Measurements from ENCODE around the gene MAP3K7CL. TPM values are rescaled to one million over a fixed set of nuclear protein-coding genes. Genes with fewer than 3 reads are reported as not detected.

Gene MAP3K7CL, protein sequence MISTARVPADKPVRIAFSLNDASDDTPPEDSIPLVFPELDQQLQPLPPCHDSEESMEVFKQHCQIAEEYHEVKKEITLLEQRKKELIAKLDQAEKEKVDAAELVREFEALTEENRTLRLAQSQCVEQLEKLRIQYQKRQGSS
- total RNA-seq (2021; fragmentation: NEBNext Ultra II Directional; extraction: Animal tissue kit (Norgen Biotek cat#: 25700)) = 10 to 100 TPM in 1 of 6 experiments, 1 to 10 TPM in 5; 6.2 to 11.4 (median 7.6) TPM
- long read RNA-seq, transcript MAP3K7CL-213 (4 exons, 835 nt) = major isoform, 13 of 21 reads
- long read RNA-seq, partial matches to known transcripts = 1 of 21 reads
- long read RNA-seq, other reads (novel, unspliced or antisense) = 4 of 21 reads

DNA sequence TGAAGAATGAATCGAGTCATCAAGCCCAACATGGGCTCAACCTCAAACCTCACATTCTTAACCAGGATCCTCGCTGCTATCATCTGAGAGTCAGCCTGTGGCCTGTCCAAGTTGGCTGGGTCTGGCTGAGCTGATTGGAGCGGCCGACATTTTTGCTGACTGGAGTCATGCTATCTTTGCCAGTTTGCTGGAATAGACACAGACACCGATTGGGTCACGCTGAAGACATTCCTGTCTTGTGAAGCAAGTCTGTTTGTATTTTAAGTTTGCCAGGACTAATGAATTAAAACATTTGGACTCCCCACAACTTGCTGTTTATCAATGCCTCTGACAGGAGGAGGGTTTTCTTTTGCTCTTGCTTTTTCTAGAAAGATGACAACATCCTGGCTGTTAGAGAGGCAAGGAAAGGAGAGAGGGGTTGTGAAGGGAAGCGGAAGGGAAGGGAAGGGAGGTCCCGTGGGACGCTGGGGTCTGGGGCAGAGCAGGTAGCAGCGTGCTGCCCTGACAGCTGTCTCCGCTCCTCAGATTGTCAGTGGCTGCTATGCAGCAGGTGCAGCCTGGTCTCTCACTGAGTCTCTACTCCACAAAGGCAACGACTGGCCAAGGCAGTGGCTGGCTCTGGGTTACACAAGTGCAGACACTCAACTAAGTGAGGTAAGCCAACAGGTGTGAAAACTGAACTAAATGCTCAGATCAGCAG is at the start of gene MAP3K7CL:
Gene MAP3K7CL, plus strand, starts transcription at position 375 of the 700 bp plus-strand sequence. CDS start 2,701 bp downstream, outside the sequence.
- peak within 1 kb of the TSS; percentile 51 for H3K4me3 Mint-ChIP-seq
- no peak for TF ChIP-seq CTCF (IDR thresholded peaks at IDR 0.05)
- DNase-seq = peak; percentile 100
- no peaks in the 10 kb centered on the region; the same call in 1 of the 2 replicates for H3K27me3 Mint-ChIP-seq (ENCODE audit: insufficient read depth)
- H3K27ac Mint-ChIP-seq = peak within 1 kb of the TSS; percentile 84
- H3K4me1 Mint-ChIP-seq (ENCODE audit: low read depth) = peaks cover 33% of the 10 kb centered on the region
- H3K9me3 Mint-ChIP-seq = no peaks in the 10 kb centered on the region; the same call in 1 of the 2 replicates
- H3K36me3 Mint-ChIP-seq (ENCODE audit: low read depth) = no peaks in the 10 kb centered on the region; the same call in none of the 2 replicates

GRCh38 chr21:29082046-29082815 is 48.2 kb upstream of the MAP3K7CL start:
- no peak overlapping the region for H3K4me3 Mint-ChIP-seq
- no peaks in the 10 kb centered on the region for H3K9me3 Mint-ChIP-seq
- H3K27ac Mint-ChIP-seq = no peak overlapping the region
- H3K27me3 Mint-ChIP-seq (ENCODE audit: insufficient read depth) = peaks cover 2% of the 10 kb centered on the region; the same call in 1 of the 2 replicates
- no peak for TF ChIP-seq CTCF (IDR thresholded peaks at IDR 0.05)
- peaks cover 60% of the 10 kb centered on the region for H3K4me1 Mint-ChIP-seq (ENCODE audit: low read depth)
- H3K36me3 Mint-ChIP-seq (ENCODE audit: low read depth) = no peaks in the 10 kb centered on the region
- no peak for DNase-seq

DNA sequence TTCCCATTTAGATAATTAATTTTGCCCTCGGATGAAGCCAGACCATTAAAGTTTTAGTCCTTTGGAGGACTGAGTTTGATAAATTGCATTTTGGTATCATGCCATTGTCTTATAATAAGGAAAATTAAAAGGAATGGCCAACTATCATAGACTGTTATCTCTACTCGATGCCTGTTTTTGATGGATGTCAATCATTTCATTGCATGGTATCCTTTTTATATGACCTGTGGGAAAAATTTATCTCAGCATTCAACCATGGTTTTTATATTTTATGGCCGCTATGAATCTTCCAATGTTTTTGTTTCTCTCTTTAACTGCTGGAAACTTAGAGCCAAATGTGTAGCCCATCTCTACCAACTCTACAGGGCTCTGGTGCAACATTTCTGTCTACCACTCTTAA is 47.1 kb upstream of the MAP3K7CL start:
- H3K36me3 Mint-ChIP-seq (ENCODE audit: low read depth) = no peaks in the 10 kb centered on the region
- peaks cover 2% of the 10 kb centered on the region; the same call in 1 of the 2 replicates for H3K27me3 Mint-ChIP-seq (ENCODE audit: insufficient read depth)
- no peak for TF ChIP-seq CTCF (IDR thresholded peaks at IDR 0.05)
- no peak for DNase-seq
- H3K9me3 Mint-ChIP-seq = no peaks in the 10 kb centered on the region
- peaks cover 51% of the 10 kb centered on the region for H3K4me1 Mint-ChIP-seq (ENCODE audit: low read depth)
- H3K27ac Mint-ChIP-seq = no peak overlapping the region
- H3K4me3 Mint-ChIP-seq = no peak overlapping the region

DNA sequence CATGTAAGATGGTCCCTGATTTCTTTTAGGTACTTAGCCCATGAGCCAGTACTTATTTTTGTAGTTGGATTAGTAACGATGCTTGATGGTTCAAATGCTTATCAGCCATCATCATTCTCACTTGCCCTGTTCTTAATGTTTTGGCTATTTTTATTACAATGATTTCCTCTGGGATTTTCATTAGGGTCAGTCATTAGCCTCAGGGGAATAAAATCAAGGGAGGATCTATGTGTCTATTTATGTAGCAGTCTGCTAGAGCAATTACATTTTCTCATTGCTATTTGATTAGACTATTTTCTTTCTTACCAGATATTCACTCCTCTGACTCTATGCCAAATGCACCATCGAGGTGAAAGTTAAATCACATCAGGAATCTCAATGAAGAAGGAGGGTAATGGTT is 46.1 kb upstream of the MAP3K7CL start:
- Mint-ChIP-seq H3K9me3 (no peaks in the 10 kb centered on the region), H3K36me3 (ENCODE audit: low read depth) (no peaks in the 10 kb centered on the region), H3K4me1 (ENCODE audit: low read depth) (peaks cover 42% of the 10 kb centered on the region), H3K27ac (peak overlapping the region; percentile 51), H3K4me3 (peak overlapping the region; percentile 60), H3K27me3 (ENCODE audit: insufficient read depth) (peaks cover 2% of the 10 kb centered on the region; the same call in 1 of the 2 replicates)
- peak; percentile 31 for DNase-seq
- no peak for TF ChIP-seq CTCF (IDR thresholded peaks at IDR 0.05)

DNA sequence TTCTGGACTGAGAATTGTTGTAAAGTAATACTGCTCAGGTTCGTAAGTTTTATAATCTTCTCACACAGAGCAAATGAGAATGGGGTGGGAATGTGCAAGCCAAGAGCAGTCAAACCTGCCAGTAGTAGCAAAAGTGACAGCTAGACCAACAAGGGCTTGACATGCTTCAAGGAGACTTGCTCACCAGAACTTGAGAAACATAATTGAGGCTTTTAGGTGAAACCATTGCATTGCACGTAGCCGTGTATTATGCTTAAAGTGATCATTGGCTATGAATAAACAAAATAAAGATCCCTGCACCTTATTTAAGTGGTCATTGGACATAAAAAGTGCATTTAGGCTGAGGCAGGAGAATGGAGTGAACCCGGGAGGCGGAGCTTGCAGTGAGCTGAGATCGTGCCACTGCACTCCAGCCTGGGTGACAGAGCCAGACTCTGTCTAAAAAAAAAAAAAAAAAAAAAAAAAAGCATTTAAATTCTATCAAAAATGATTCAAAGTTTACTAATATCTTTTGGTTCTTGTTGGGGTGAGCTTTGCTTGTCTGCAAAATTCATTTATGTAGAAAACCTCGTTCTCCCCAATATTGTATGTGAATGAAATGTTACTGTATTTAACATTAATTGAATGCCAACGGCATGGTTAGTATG is 45.2 kb upstream of the MAP3K7CL start:
- no peak for TF ChIP-seq CTCF (IDR thresholded peaks at IDR 0.05)
- Mint-ChIP-seq H3K4me3 (no peak overlapping the region), H3K36me3 (ENCODE audit: low read depth) (no peaks in the 10 kb centered on the region), H3K4me1 (ENCODE audit: low read depth) (peaks cover 44% of the 10 kb centered on the region), H3K27ac (no peak overlapping the region), H3K27me3 (ENCODE audit: insufficient read depth) (peaks cover 2% of the 10 kb centered on the region; the same call in 1 of the 2 replicates), H3K9me3 (no peaks in the 10 kb centered on the region)
- no peak for DNase-seq

All from HFFc6 (cell line).